ENCODE data around the gene OR10J5.

DNA sequence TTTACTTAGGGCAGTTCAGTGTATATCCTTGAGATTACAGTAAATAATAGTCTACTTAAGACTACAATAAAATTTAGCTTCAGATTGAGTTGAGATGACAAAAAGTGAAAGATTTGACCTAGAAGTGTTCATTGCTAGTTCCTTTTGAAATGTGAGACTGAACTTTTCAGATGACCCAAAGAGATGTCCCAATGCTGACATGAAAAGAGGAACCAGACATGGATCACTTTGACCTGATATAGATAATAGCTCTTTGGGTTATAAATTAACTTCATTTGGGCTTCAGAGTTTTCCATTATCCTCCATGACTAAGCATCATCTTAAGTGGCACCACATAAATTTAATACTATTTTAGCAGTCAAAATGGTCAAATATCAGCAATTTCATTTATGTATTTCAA, 25.7 kb upstream of the OR10J5 start:
- TF ChIP-seq, protein P1, sequence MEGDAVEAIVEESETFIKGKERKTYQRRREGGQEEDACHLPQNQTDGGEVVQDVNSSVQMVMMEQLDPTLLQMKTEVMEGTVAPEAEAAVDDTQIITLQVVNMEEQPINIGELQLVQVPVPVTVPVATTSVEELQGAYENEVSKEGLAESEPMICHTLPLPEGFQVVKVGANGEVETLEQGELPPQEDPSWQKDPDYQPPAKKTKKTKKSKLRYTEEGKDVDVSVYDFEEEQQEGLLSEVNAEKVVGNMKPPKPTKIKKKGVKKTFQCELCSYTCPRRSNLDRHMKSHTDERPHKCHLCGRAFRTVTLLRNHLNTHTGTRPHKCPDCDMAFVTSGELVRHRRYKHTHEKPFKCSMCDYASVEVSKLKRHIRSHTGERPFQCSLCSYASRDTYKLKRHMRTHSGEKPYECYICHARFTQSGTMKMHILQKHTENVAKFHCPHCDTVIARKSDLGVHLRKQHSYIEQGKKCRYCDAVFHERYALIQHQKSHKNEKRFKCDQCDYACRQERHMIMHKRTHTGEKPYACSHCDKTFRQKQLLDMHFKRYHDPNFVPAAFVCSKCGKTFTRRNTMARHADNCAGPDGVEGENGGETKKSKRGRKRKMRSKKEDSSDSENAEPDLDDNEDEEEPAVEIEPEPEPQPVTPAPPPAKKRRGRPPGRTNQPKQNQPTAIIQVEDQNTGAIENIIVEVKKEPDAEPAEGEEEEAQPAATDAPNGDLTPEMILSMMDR (IDR thresholded peaks at IDR 0.05) = no peak
- no peak for TF ChIP-seq POLR2A (IDR thresholded peaks at IDR 0.05)

Measured in testis (tissue), 2 donors.